Kidney (tissue), 14 donors: ENCODE data around the gene KMT5C. TPM values are rescaled to one million over a fixed set of nuclear protein-coding genes. Genes with fewer than 3 reads are reported as not detected.

Experiments used
- DNase-seq, 5 donors: peaks; one replicate each; pipeline ENCODE4 v3.0.0-alpha.2; 2013 to 2020
- FAIRE-seq: peaks from 2 replicates; lab custom pipeline; 2012; peaks lifted over from hg19 to GRCh38; lab: Jason Lieb, UNC
- H3K27ac ChIP-seq, 2 donors: one replicate each; pipeline ENCODE4 v1.7.0; 2013; ENCODE audit warnings: low read depth in 2 of 2, low read length in 2 of 2, inconsistent platforms in 1 of 2
- H3K27me3 ChIP-seq: one replicate; pipeline ENCODE4 v1.7.1; 2013; ENCODE audit warnings: low read length, inconsistent platforms; ENCODE audit not compliant: control insufficient read depth, insufficient read depth
- H3K36me3 ChIP-seq, 3 donors: one replicate each; pipeline versions ENCODE4 v1.7.0 to v1.7.1; 2013; ENCODE audit warnings: low read length in 3 of 3, control low read depth in 1 of 3, inconsistent platforms in 1 of 3; ENCODE audit not compliant: insufficient read depth in 3 of 3, control insufficient read depth in 2 of 3
- H3K4me1 ChIP-seq, 3 donors: one replicate each; pipeline versions ENCODE4 v1.7.0 to v1.7.1; 2013; ENCODE audit warnings: low read length in 3 of 3, inconsistent platforms in 1 of 3, low read depth in 1 of 3; ENCODE audit not compliant: control insufficient read depth in 2 of 3, insufficient read depth in 2 of 3
- H3K4me3 ChIP-seq, 3 donors: one replicate each; pipeline versions ENCODE4 v1.7.0 to v1.8.1; 2013; ENCODE audit warnings: low read length in 3 of 3, control low read depth in 1 of 3, inconsistent platforms in 1 of 3
- H3K9ac ChIP-seq, 3 donors: one replicate each; pipeline versions ENCODE4 v1.7.0 to v1.7.1; 2013; ENCODE audit warnings: low read length in 3 of 3, control low read depth in 1 of 3, inconsistent platforms in 1 of 3
- H3K9me3 ChIP-seq, 3 donors: one replicate each; pipeline versions ENCODE4 v1.7.0 to v1.7.1; 2013; ENCODE audit warnings: low read length in 3 of 3, control low read depth in 1 of 3, inconsistent platforms in 1 of 3; ENCODE audit not compliant: control insufficient read depth in 2 of 3, insufficient read depth in 1 of 3
- intact Hi-C: fragments of 100-400 bp; cut with DNase I; formaldehyde crosslinking; loops from one replicate; pipeline ENCODE4 v1.11.1; 2022
- polyA plus RNA-seq: library from polyadenylated mRNA; stranded (reverse); fragments of 350-450 nt; fragmentation: Illumina TruSeq; extraction: RNeasy Lipid Tissue Mini Kit (QIAGEN cat#74804); gene quantifications from one replicate; pipeline ENCODE4 v1.2.3, GENCODE V29; 2014; ENCODE audit warnings: low read depth, low replicate concordance; ENCODE audit not compliant: insufficient read depth
- total RNA-seq: library from RNA; stranded (reverse); fragmentation: NEBNext Ultra II Directional; extraction: Animal tissue kit (Norgen Biotek cat#: 25700); gene quantifications from one replicate; pipeline ENCODE4 v1.2.1, GENCODE V29; 2021
- TF ChIP-seq, protein P1 (sequence below): IDR thresholded peaks from 3 replicates; pipeline ENCODE4 v1.5.1; 2012; ENCODE audit warnings: mild to moderate bottlenecking, moderate library complexity, borderline replicate concordance; ENCODE audit not compliant: insufficient read depth; ENCODE audit errors: extremely low read depth
- donor health status: control.
- donor health status: control.
- donor health status: control.
- donor health status: control.
- donor health status: control.
- donor health status: DM: yes; HTN: yes; CAD: no.
- donor health status: Normal renal cell carcinoma (clear cell type).

KMT5C gene
- total and polyA plus RNA-seq, 2 donors from 2014 or later, result 4.1 to 13.0 TPM

DNA sequence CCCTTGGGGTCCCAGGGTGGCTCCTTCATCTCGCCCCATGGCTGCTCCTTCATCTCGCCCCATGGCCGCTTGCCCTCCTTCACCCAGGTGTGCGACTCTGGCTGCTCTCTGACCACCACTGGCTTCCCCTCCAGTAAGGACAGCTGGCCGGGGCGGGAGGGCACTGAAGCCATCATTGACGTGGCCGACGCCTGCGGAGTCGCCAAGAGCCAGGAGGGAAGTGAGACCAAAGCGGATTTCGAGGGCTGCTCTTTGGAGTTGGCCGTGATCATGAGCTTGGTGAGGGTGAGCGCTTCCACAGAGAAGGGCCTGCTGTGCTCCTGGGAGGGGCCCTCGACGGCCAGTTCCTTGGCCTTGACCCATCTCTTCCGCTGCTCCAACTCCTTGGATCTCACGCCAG lies 18.8 kb downstream of the KMT5C start:
- Histone ChIP-seq H3K27ac (no peak overlapping the region), H3K9me3 (no peaks in the 10 kb centered on the region), H3K36me3 (no peaks in the 10 kb centered on the region), H3K9ac (no peak overlapping the region), H3K4me3 (no peak overlapping the region), H3K27me3 (peaks cover 1% of the 10 kb centered on the region), H3K4me1 (peaks cover 0 to 3% (median 0%) of the 10 kb centered on the region in 3 donors)
- TF ChIP-seq, protein P1, sequence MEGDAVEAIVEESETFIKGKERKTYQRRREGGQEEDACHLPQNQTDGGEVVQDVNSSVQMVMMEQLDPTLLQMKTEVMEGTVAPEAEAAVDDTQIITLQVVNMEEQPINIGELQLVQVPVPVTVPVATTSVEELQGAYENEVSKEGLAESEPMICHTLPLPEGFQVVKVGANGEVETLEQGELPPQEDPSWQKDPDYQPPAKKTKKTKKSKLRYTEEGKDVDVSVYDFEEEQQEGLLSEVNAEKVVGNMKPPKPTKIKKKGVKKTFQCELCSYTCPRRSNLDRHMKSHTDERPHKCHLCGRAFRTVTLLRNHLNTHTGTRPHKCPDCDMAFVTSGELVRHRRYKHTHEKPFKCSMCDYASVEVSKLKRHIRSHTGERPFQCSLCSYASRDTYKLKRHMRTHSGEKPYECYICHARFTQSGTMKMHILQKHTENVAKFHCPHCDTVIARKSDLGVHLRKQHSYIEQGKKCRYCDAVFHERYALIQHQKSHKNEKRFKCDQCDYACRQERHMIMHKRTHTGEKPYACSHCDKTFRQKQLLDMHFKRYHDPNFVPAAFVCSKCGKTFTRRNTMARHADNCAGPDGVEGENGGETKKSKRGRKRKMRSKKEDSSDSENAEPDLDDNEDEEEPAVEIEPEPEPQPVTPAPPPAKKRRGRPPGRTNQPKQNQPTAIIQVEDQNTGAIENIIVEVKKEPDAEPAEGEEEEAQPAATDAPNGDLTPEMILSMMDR, result no peak
- intact Hi-C loops, result no loop called here
- FAIRE-seq, result no peak
- no peak for DNase-seq

DNA sequence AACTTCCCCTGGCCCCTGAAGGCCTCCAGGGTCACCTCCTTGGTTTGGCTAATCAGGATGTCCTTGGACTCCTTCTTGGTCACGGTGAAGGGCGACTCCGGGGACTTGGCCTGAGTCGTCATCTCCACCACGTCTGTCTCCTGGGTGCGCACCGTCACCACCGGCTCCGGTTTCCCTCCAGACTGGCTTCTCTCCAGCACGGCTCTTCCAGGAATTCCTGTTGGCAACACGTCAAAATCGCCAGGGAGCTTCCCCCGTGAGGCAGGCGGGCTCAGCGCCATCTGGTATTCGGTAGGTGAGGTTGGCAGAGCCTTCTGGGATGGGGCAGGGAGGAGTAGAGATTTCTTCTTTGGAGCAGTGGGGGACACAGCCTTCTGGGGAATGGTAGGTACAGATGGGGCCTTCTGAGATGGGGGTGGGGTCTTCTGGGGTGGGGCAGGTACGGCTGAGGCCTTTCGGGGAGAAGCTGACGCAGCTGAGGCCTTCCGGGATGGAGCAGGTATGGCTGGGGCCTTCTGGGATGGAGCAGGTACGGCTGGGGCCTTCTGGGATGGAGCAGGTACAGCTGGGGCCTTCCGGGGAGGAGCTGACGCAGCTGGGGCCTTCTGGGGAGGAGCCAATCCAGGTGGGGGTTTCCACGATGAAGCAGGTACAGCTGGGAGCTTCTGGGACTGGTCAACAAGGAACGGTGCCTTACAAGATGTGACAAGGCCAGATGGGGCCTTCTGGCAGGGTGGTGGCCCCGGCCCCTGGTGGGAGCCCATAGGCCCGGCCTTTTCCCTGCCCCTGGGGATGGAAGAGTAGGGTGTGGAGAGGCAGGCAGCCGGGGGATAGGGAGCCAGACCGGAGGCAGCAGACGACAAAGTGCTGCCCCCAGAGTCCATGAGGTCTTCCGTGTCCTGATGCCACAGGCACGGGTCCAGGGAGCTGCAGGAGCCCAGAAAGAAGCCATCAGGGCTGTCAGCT lies 19.6 kb downstream of the KMT5C start:
- no peak overlapping the region for H3K4me3 ChIP-seq
- no peaks in the 10 kb centered on the region for H3K27me3 ChIP-seq
- TF ChIP-seq, protein P1, result no peak
- no peaks in the 10 kb centered on the region for H3K4me1 ChIP-seq
- H3K36me3 ChIP-seq, result no peaks in the 10 kb centered on the region
- no peaks in the 10 kb centered on the region for H3K9me3 ChIP-seq
- intact Hi-C loops, result no loop called here
- H3K27ac ChIP-seq, result no peak overlapping the region
- no peak overlapping the region for H3K9ac ChIP-seq
- no peak for DNase-seq
- no peak for FAIRE-seq

DNA sequence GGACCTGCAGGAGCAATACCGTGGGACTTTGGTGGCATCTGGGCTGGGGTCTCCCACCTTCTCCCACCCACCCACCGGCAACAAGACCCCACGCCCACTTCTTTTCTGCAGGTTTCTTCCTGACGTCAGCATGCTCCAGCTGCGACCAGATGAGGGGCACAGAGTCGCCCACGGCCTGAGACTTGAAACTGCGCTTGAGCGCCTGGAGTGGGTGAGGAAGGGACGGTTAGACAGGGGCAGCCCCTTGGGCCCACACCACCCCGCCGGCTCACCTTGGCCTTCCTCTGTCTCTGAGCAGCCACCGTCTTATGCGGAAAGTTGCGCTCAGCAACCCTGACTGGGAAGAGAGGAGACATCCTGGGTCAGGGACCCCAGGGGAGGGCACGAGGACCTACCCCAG lies 21.2 kb downstream of the KMT5C start:
- Histone ChIP-seq H3K36me3 (no peaks in the 10 kb centered on the region), H3K9me3 (no peaks in the 10 kb centered on the region), H3K27me3 (no peaks in the 10 kb centered on the region), H3K4me3 (no peak overlapping the region), H3K9ac (no peak overlapping the region), H3K4me1 (no peaks in the 10 kb centered on the region), H3K27ac (no peak overlapping the region)
- FAIRE-seq (no peak), DNase-seq (peak in 1 of 5 donors; percentile 63)
- TF ChIP-seq, protein P1, result no peak
- intact Hi-C loops, result no loop called here
